ENCODE results near the gene COL5A1.

DNA sequence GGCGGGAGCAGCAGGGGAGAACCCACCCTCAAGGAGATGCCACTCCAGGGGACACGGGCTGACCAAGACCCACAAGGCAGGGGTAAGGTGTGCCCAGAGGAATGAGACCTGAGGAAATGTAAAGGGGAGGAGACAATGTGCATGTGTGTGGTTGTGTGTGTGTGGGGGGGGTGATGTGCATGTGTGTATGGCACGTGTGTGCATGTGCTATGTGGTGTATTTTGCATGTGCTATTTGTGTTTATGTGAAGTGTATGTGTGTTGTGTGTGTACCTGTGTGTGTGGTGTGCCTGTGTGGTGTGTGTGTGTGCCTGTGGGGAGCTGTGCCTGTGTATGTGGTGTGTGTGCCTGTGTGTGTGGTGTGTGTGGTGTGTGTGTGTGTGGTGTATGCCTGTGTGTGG is 205.5 kb downstream of the COL5A1 start:
- TF ChIP-seq, protein P1, sequence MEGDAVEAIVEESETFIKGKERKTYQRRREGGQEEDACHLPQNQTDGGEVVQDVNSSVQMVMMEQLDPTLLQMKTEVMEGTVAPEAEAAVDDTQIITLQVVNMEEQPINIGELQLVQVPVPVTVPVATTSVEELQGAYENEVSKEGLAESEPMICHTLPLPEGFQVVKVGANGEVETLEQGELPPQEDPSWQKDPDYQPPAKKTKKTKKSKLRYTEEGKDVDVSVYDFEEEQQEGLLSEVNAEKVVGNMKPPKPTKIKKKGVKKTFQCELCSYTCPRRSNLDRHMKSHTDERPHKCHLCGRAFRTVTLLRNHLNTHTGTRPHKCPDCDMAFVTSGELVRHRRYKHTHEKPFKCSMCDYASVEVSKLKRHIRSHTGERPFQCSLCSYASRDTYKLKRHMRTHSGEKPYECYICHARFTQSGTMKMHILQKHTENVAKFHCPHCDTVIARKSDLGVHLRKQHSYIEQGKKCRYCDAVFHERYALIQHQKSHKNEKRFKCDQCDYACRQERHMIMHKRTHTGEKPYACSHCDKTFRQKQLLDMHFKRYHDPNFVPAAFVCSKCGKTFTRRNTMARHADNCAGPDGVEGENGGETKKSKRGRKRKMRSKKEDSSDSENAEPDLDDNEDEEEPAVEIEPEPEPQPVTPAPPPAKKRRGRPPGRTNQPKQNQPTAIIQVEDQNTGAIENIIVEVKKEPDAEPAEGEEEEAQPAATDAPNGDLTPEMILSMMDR (IDR thresholded peaks at IDR 0.05), result no peak
- TF ChIP-seq POLR2A (IDR thresholded peaks at IDR 0.05), result no peak
